ENCODE results near the gene NDUFA8.

NDUFA8 gene

GRCh38 chr9:122135529-122135859 lies 24.1 kb downstream of the NDUFA8 start:
- POLR2A ChIA-PET (ENCODE audit: low non-redundant PET), result no interaction called here
- CTCF ChIA-PET, result interaction anchor here (1.0 to 2.8 kb wide), 2 partner anchors 13 kb away, joined by 3 to 8 read pairs; no protein-coding TSS in a partner anchor
- TF ChIP-seq CTCF (conservative IDR thresholded peaks at IDR 0.05; ENCODE audit: low read depth), result no peak
- H3K27ac ChIP-seq, result no peak overlapping the region
- no peak for DNase-seq (ENCODE audit: low spot score)

DNA sequence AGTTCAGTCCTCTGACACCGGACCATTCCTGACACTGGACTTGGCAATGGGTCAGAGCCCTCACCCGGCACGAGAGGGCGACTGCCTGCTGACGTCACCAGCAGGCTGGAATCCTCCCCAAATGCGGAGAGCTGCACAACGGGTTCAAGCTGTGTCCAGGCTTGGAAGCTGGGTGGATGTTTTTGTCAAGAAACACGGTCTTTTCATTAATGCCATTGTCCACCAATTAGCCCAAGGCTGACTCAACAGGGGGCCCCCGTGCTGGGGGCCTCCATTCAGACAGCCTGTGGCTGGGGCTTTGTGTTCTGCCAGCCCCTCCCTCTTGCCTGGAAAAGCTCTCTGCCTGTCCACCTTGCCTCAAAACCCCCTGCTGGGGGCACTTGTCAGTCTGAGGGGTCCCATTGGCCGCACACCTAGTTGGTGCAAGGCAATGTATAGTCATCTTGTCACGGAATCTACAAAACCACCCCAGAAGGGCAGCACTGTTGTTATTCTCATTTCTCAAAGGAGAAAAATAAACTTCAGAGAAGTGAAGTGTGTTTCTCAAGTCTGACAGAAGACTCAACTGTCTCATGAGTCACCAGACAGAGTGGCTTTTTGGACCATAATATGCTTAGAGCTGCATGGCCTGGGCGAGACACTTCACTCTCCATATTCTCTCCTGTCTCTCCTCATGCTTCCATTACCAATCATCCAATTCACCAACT lies 24.6 kb downstream of the NDUFA8 start:
- no peak for DNase-seq (ENCODE audit: low spot score)
- TF ChIP-seq CTCF (conservative IDR thresholded peaks at IDR 0.05; ENCODE audit: low read depth), result no peak
- H3K27ac ChIP-seq, result no peak overlapping the region
- POLR2A ChIA-PET (ENCODE audit: low non-redundant PET), result no interaction called here
- CTCF ChIA-PET, result interaction anchor here (1.0 to 2.8 kb wide), 3 partner anchors 10 to 14 kb away, joined by 3 to 8 read pairs (median 3); no protein-coding TSS in a partner anchor

DNA sequence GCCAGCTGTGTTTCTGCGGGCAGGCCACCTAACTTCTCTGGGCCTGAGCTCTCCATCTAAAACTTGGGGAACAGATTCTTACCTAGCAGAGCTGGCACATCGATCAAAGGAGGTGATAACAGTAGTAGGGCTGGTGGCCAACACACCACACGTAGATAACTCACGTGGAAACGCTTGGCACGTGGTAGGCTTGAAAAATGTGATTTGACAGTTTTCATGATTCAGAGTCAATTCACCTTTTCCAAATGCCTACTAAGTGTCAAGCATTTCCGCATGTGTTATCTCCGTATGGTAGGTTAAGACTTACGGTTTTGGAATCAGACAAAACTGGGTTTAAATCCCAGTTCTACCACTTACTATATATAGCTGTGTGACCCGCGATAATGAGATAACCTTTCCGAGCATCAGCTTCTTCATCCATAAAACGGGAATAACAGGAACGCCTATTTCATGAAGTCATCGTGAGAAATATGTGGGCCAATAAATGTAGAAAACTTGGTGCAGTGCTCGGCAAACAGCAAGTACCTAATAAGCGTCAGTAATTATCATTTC lies 25.5 kb downstream of the NDUFA8 start:
- no peak for TF ChIP-seq CTCF (conservative IDR thresholded peaks at IDR 0.05; ENCODE audit: low read depth)
- no peak overlapping the region for H3K27ac ChIP-seq
- DNase-seq (ENCODE audit: low spot score), result no peak
- POLR2A ChIA-PET (ENCODE audit: low non-redundant PET), result no interaction called here
- CTCF ChIA-PET, result interaction anchor here (0.6 to 2.8 kb wide), 4 partner anchors 8 to 904 kb away, joined by 3 to 8 read pairs (median 4); no protein-coding TSS in a partner anchor

- CTCF ChIA-PET, result interaction anchor here (0.6 to 2.8 kb wide), 3 partner anchors 8 to 904 kb away, joined by 3 to 8 read pairs (median 4); no protein-coding TSS in a partner anchor
Measured at GRCh38 chr9:122133263-122133983, 26.2 kb downstream of the NDUFA8 start.

DNA sequence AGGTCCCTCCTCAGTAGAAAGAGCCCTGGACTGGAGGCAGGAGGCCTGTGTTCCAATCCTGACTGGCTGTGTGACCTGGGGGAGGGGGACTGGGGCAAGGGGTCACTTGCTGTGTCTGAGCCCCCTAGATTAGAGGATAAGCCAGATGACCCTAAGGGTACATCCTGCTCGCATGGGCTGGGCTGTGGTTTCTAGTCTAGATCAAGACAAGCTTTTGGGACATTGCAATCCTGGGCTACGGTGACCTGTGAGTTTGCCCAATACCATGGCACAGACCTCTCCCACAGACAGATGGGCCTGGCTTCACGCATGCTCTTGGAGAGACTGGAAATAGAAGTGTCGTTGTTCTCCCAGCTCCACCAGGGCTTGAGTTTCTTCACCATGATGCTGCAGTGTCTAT lies 27.0 kb downstream of the NDUFA8 start:
- no peak for TF ChIP-seq CTCF (conservative IDR thresholded peaks at IDR 0.05; ENCODE audit: low read depth)
- POLR2A ChIA-PET (ENCODE audit: low non-redundant PET), result no interaction called here
- no peak overlapping the region for H3K27ac ChIP-seq
- DNase-seq (ENCODE audit: low spot score), result no peak
- CTCF ChIA-PET, result interaction anchor here (1.0 kb wide), 1 partner anchor 9 kb away, joined by 3 read pairs; no protein-coding TSS in a partner anchor

More at GRCh38 chr9:122133263-122133983, 26.2 kb downstream of the NDUFA8 start:
- no peak for TF ChIP-seq CTCF (conservative IDR thresholded peaks at IDR 0.05; ENCODE audit: low read depth)
- no peak for DNase-seq (ENCODE audit: low spot score)
- H3K27ac ChIP-seq, result no peak overlapping the region
- POLR2A ChIA-PET (ENCODE audit: low non-redundant PET), result no interaction called here

GRCh38 chr9:122131401-122132001 lies 28.1 kb downstream of the NDUFA8 start:
- CTCF ChIA-PET, result no interaction called here
- DNase-seq (ENCODE audit: low spot score), result no peak
- H3K27ac ChIP-seq, result no peak overlapping the region
- POLR2A ChIA-PET (ENCODE audit: low non-redundant PET), result no interaction called here
- no peak for TF ChIP-seq CTCF (conservative IDR thresholded peaks at IDR 0.05; ENCODE audit: low read depth)

Data from RWPE1 (cell line).